HG02852 (cell line): ENCODE results near the gene RSL24D1.
"Not testable (repeated sequence)": the region's sequence is repeated elsewhere in the genome, so short reads cannot be mapped to it uniquely, and the experiment has no call there.

Source experiments
- ATAC-seq: cut with Tn5 transposase; IDR thresholded peaks from one replicate; pipeline ENCODE4 v1.9.1; 2021; ENCODE audit warnings: mild to moderate bottlenecking, moderate library complexity; ENCODE audit not compliant: unreplicated experiment

The RSL24D1 gene

DNA sequence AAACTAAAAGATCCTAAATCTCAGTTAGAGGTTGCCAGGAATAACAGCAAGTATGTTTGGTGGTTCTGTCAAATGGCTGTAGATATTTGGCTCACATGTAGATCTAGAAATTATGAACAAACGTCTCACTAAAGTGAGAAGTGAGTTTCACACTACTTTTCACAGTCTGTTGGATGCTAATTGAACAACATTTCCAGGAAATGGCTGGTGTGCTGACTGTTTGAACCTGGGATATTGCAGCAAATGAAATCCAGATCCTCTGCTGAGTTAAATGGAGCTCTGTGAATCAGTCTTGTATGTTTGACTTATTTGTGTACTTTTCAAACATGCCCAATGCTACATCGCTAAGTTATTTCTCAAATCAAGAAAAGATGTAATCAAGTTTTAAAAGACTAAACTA lies 21.3 kb upstream of the RSL24D1 start:
- ATAC-seq = no peak

DNA sequence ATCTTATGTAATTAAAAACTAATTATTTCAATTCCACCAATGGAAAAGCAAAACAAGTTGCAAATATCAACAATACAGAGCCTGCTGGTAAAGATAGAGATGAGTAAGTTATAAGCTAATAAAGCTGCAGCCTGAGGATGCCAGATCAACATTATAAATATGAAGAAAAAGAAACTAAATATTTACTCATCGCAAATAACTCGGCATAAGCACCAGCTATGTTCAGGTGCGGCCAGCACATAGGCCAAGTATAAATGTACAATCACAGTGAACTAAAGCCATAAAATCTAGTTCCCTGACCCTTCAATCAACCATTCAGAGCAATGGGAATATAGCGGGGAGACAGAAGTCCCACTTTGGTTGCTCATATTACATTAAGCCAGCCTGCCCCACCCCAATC lies 7.7 kb upstream of the RSL24D1 start:
- no peak for ATAC-seq

DNA sequence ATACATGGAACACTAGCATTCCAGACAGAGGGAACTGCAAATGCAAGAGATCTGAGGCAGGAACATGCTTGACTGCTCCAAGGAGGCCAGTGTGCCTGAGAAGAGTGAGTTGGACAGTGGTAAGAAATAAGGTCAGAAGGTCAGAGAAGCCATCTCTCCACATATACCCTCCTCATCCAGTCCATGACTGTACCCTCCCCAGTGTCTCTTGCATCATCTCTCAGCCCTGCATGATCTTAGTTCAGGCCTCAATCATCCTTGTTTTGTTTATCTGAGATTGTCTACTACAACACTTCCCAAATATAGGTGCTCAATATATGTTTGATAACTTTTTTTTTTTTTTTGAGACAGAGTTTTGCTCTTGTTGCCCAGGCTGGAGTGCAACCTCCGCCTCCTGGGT lies 5.5 kb upstream of the RSL24D1 start:
- no peak for ATAC-seq

DNA sequence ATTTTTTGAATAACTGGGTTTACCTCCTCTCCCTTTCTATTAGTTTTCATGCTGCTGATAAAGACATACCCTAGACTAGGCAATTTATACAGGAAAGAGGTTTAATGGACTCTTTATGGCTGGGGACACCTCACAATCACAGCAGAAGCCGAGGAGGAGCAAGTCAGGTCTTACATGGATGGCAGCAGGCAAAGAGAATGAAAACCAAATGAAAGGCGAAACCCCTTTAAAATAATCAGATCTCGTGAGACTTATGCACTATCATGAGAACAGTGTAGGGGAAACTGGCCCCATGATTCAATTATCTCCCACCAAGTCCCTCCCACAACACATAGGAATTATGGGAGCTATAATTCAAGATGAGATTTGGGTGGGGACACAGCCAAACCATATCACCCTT lies 2.0 kb upstream of the RSL24D1 start:
- ATAC-seq = no peak

DNA sequence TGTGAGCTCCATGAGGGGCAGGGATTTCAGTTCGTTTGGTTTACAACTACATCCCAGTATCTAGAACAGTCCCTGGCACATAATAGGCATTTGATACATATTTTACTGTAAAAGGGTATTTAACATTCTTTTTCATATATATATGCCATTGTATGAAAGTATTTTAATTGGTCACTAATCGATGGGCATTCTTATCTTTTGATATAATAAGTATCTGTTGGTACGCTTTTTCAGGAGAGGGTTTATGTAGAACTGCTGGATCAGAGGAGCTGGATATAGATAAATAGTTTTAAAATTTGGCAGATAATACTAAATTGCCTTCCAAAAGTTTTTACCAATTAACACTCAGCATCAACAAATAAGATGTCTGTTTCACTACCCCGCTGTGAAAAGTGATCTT lies 978 bp upstream of the RSL24D1 start:
- ATAC-seq = no peak

DNA sequence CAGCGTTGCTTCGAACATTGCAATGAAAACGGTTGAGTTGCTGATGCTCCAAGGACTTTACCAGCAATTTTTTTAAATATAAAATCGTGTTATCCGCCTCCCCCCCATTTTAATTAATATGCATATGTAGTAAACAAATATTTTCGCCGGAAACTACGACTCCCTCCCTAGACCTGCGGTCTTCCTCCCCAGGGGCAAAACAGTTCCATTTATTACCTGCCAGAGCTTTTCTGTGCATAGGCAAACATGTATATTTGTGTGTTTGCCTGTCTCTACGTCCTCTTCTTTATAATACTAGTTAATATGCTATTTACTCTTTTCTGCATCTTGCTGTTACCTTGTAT lies 593 bp upstream of the RSL24D1 start:
- ATAC-seq = peak; percentile 12

DNA sequence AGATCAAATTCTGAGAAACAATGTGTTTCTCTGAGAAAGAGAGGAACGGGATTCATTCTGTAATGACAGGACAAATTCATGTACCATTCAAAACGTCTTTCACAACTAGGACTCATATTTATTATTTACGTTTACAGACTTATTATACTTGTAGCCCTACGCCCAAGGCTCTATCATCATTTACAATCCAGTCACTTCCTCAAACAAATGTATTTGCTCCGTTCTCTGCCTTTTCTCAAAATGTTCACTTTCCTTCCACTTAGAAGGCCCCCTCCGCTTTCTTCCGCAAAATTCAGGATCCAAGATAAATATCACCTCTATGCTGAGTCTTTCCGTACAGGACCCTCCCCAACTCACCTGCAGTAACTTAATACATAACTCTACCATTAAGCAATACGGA lies 745 bp downstream of the RSL24D1 start:
- ATAC-seq = no peak

DNA sequence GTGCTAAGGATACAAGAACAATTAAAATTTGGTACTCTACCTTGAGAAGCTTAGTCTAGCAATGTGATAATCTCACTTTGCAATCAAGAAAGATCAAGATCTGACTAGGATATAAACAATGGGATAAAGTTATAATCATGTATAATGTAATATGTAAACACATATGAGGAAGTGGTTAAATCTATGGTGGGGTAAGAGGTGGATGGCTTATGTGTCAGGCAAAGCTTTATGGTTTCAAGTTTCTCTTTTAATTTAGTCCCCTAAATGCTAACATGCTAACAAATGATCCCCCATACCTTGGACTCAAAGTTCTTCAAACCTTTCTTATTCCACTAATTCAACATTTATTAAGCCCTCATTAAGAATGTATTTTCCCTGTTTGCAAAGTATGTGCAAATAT lies 2.5 kb downstream of the RSL24D1 start:
- ATAC-seq = no peak

DNA sequence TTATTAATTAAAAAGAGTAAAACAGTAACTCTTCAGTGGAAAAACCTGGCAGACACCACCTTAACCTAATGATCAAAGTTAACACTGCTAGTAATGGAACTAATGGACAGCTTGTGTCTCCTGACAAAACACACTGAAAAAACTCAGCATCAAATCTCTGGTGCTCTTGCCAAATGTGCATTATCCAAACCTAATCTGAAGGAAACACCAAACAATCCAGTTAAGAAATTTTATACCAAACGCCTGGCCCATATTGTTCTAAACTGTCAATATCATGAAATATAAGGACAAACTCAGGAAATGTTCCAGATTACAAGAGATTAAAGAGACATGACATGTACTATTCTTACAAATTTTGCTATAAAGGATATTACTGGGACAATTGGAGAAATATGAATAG lies 10.4 kb downstream of the RSL24D1 start:
- no peak for ATAC-seq

DNA sequence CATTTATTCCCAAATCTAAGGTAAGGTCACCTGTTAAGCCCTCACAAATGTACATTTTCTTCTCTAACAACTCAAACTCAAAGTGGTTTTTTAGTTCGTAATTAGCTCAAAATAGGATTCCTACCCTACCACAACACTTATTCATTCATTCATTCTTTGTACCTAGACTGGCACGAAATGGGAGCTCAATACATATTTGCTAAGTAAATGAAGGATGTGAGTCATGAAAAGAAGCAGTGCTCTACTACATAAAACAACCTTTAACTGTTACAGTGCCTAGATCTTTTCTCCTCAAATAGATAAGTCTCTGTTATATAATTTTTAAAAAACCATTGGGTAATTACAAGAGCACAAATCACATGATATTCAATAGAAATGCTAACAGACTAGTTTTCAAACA lies 13.1 kb downstream of the RSL24D1 start:
- ATAC-seq = no peak

DNA sequence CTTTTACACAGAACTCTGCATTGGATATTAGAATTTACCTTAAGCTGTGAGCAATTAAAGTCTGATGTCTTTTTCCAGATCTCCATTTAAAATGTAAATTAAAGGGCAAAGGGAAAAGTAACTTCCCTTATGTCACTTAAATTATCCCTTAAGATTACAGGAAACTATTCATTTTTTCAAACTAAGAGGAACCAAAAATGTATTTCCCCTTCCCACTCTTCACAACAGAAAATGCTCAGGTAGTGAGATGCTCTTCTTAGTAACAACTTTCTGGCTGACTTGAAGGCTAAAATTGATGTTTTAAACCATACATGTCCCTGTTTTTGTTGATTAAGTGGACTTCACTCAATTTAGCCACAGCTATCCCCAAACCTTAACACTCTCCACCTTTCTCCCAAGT lies 17.6 kb downstream of the RSL24D1 start:
- no peak for ATAC-seq

DNA sequence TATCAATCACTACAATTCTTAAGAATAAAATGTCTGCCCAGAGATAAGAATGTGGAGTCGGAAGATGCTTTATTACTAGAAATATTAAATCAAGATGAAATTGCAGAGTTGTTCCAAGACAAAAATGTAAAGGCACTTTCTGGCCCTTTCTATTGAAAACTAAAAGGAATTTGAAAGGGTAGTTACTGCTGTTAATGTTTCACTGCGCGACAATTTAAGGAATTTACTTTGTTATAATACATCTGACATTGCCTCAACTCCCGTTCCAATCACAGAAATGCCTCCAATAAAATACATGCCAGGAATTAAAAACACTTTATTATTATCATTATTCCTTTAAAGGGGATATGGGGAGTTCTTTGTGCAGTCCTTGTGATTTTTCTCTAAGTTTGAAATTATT lies 26.4 kb downstream of the RSL24D1 start:
- no peak for ATAC-seq

DNA sequence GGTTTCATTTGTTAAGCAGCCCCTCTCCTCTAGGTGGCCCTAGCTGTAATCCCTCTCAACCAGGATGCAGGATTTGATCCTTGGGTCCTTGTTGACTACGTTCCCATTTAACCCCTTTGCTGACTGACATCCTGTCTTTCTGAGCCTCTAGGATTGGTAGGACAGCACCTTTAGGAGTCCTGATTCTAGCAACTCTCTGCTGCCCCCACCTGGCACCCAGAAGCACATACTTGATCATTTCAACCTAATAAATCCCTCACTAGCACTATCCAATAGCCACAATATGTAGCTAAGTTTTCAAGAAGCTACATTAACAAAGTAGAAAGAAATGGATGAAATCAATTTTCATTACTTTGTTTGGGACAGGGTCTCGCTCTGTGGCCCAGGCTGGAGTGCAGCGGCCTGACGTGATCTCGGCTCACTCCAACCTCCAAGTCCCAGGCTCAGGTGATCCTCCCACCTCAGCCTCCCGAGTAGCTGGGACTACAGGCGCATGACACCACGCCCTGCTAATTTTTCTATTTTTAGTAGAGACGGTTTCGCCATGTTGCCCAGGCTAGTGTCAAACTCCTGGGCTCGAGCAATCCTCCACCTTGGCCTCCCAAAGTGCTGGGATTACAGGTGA lies 28.3 kb downstream of the RSL24D1 start:
- peak; percentile 79 for ATAC-seq

DNA sequence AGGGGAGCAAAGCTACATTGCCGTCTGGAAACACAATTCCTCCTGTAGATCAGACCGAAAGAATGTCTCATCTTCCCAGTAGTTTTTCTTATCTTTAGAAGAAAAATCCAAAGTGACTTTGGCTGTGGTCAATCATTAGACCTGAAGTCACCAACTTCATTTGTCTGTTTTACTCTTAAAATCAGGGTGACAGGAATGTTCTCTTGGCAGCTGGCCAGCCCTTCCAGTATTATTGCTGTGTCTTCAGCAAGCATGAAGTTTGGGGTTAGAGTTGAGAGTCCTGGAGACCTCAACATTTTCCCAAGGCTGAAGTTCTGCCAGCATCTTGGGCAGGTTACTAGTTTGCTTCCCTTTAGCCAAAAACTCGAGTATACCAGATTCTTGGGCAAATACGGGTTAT lies 32.5 kb downstream of the RSL24D1 start:
- ATAC-seq = no peak

DNA sequence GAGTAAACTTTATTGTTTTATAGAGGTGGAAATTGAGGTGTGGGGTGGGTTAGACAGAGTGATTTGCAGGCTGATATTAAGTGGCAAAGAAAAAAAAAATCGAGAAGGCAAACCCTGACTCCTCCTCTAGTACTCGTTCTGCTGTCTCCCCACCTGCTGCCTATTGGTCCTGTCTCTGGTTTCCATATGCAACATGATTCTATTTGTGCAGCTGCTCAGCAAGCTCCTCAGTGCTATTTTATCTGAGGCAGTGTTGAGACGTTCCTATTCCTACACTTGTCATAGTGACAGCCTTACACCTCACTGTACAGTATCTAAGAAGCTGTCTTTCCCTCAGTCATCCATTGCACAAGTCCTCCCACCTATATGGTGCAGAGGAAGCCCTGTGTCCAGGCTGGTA lies 45.1 kb downstream of the RSL24D1 start:
- ATAC-seq = no peak

DNA sequence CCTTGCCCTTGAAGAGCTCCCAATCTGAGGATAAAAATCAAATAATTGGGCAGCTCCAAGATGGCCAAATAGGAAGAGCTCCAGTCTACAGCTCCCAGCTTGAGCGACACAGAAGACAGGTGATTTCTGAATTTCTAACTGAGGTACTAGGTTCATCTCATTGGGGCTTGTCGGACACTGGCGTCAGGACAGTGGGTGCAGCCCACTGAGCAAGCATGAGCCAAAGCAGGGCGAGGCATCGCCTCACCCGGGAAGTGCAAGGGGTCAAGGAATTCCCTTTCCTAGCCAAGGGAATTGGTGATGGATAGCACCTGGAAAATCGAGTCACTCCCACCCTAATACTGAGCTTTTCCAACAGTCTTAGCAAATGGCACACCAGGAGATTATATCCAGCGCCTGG lies 53.6 kb downstream of the RSL24D1 start:
- ATAC-seq = not testable (repeated sequence)

DNA sequence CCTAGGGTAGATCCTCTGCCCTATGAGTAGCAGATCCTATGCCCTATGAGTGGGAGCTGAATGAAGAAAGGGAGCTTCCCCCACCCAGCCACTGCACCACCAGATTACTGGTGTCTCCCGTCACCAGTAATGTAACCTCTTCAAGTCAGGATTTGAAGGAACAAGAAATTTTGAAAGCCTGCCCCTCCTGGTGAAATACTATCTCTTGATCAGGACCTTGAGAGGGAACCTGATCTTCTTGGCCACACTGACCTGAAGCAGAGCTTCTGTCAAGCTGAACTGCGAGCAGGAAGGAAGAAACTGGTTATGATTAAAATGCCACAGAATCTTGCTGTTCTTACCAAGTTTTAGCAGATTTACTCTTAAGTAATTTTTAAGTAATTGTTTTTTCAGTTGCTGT lies 62.8 kb downstream of the RSL24D1 start:
- ATAC-seq = no peak

DNA sequence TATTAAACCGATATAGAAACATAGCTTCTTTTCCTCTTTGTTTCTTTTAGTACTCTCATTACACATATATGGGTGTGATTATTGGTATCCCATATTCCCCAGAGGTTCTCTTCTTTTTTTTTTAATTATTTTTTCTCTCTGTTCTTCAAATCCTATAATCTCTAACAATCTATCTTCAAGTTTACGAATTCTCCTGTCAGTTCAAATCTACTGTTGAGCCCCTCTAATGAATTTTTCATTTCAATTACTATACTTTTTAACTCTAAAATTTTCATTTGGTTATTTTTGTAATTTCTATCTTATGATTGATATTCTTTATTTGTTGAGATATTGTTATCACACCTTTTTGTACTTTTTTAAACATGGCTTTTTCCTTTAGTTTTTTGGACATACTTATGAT lies 64.1 kb downstream of the RSL24D1 start:
- no peak for ATAC-seq
